NCI-H748 (cell line): Measurements from ENCODE around the gene TXNRD3.
"Not testable (repeated sequence)": the region's sequence is repeated elsewhere in the genome, so short reads cannot be mapped to it uniquely, and the experiment has no call there.

Experiments used
- DNase-seq: peaks from one replicate; lab custom pipeline; 2025; ENCODE audit not compliant: unreplicated experiment; lab: John Stamatoyannopoulos, UW

The TXNRD3 gene

GRCh38 chr3:126604691-126605090 lies 50.2 kb downstream of the TXNRD3 start:
- no peak for DNase-seq

GRCh38 chr3:126599101-126599500 lies 55.8 kb downstream of the TXNRD3 start:
- DNase-seq = no peak

- DNase-seq = not testable (repeated sequence)
Observed at GRCh38 chr3:126595479-126595878, 59.4 kb downstream of the TXNRD3 start.

GRCh38 chr3:126591515-126591914 lies 63.4 kb downstream of the TXNRD3 start:
- DNase-seq = peak; percentile 26

- no peak for DNase-seq
Observed at GRCh38 chr3:126582311-126582710, 72.6 kb downstream of the TXNRD3 start.

- no peak for DNase-seq
Observed at GRCh38 chr3:126581569-126581968, 73.4 kb downstream of the TXNRD3 start.

GRCh38 chr3:126580746-126581145 lies 74.2 kb downstream of the TXNRD3 start:
- DNase-seq = no peak

- no peak for DNase-seq
Observed at GRCh38 chr3:126578702-126579101, 76.2 kb downstream of the TXNRD3 start.

GRCh38 chr3:126577261-126577660 lies 77.7 kb downstream of the TXNRD3 start:
- no peak for DNase-seq

GRCh38 chr3:126573492-126574117 lies 81.3 kb downstream of the TXNRD3 start:
- peak; percentile 54 for DNase-seq

- DNase-seq = no peak
Observed at GRCh38 chr3:126571078-126571477, 83.8 kb downstream of the TXNRD3 start.

- no peak for DNase-seq
Observed at GRCh38 chr3:126570103-126570541, 84.8 kb downstream of the TXNRD3 start.

GRCh38 chr3:126569390-126569975 lies 85.4 kb downstream of the TXNRD3 start:
- DNase-seq = no peak

- DNase-seq = no peak
Observed at GRCh38 chr3:126568776-126569342, 86.1 kb downstream of the TXNRD3 start.

- DNase-seq = no peak
Observed at GRCh38 chr3:126567696-126568438, 87.1 kb downstream of the TXNRD3 start.

- no peak for DNase-seq
Observed at GRCh38 chr3:126562737-126563276, 92.1 kb downstream of the TXNRD3 start.

GRCh38 chr3:126558336-126559071 lies 96.4 kb downstream of the TXNRD3 start, which contains the start of gene C3orf22:
C3orf22 (minus strand) TSS chr3:126558932; CDS start chr3:126553390, 5,542 bp downstream.
- no peak for DNase-seq

GRCh38 chr3:126557761-126558160 lies 97.2 kb downstream of the TXNRD3 start:
- no peak for DNase-seq

- DNase-seq = no peak
Observed at GRCh38 chr3:126557415-126557745, 97.5 kb downstream of the TXNRD3 start.
